Hypothalamus (tissue), 51 donors: ENCODE measurements around the gene LRP2BP.
"Not testable (repeated sequence)": the region's sequence is repeated elsewhere in the genome, so short reads cannot be mapped to it uniquely, and the experiment has no call there.

Experiments
- DNase-seq, 51 donors: peaks; one replicate each; lab custom pipeline; 2025; lab: John Stamatoyannopoulos, UW

LRP2BP gene

DNA sequence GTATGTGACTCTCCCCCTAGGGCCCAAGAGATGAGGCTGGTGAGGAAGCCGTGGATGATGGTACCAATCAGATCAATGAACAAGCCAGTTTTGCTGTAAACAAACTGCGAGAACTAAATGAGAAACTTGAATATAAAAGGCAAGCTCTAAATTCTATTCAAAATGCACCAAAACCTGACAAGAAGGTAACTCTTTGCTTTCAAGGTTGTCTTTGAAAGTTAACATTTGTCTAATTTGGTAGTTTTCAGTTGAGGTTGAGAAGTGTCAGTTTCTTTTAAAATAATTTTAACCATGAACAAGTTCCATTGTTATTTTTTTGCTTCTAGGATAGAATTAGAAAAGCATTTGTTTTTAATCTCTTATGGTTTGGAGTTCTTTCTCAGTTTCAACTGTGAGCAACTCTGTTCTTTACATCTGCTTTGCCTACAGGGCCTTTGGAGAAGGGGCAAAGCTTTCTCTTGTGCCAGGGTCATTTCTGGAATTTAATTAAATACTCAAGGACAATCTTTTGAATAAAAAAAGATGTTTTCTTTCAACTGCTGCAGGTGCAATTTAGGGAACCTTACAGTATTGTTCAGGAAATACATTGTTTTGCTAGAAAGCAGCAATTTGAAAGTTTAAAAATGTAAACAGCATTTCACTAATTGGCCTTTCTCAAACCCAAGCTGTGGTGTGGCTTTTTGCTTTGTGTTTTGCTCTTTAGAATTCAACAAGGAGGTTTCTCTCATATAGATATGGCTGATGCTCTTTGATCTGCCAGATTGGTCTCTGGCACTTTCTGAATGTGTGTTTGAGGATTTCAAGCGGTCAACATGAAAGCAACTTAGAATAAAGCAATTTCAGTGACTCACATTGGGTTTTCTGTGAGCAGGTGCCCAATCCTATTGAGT lies 62.9 kb downstream of the LRP2BP start:
- no peak for DNase-seq

DNA sequence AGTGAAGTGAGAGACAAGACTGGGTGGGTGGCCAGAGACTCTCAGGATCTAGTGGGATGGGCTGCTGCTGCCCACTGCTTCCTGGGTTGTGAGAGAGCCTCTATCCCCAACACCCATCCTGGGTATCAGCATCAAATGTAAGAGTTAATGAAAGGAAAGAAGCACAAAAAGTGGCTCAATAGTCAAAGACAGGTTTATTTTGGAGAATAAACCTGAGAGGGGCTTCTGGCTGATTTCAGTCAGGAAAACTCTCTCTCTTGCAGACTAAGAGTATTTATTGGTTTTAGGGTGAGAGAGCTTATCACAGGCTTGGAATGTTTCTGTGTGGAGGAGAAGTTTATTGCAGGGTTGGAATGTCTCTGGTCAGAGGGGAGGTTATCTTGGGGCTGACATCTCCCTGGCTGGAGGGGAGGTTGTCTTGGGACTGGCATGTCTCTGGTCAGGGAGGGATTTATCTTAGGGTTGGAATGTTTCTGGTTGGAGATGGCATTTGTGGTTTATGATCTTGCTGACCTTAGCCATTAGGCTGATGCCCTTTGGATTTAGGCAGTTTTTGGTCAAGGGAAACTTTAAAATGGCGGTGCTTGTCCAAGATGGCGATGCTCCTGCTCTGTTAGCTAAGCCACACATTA lies 65.7 kb downstream of the LRP2BP start:
- DNase-seq, result not testable (repeated sequence)

DNA sequence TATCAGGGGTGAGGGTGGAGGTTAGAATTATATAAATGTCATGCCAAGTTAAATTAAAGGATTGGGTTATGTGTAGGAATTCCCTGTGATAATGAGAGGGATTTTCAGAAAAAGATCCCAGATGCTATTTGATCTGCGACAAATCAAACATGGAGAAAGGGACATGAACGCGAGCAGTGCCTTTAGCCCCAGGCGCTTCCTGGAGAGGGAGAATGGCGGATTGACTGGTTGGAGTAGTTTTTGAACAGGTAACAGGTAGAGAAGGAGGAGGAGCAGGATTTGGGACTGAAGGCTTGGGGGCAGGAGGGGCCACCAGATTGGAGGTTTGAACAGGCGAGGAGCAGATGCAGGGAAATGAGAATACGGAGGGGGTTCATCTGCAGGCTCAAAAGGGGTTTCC lies 67.1 kb downstream of the LRP2BP start:
- DNase-seq, result no peak

DNA sequence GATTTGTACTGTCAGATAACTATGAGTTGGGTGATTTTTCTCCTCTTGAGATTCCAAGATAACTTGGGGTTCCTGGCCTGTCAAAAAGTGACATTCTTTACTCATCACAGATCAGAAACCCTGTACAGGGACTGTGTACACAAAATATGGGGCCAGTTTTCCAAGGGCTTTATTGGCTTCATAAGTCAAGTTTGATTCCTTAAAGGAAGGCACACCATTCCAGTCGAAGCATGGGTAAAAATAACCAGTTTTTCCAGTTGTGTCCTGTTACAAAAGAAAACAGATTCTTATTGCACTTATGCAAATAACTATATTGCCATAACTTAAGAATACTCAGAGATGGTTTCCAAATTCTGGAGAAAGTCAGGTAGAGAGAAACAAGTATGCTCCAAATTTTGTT lies 70.0 kb downstream of the LRP2BP start:
- DNase-seq, result not testable (repeated sequence)

DNA sequence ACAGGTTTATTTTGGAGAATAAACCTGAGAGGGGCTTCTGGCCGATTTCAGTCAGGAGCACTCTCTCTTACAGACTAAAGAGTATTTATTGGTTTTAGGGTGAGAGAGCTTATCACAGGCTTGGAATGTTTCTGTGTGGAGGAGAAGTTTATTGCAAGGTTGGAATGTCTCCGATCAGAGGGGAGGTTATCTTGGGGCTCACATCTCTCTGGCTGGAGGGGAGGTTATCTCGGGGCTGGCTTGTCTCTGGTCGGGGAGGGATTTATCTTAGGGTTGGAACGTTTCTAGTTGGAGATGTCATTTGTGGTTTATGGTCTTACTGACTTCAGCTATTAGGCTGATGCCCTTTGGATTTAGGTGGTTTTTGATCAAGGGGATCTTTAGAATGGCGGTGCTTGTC lies 71.4 kb downstream of the LRP2BP start:
- not testable (repeated sequence) for DNase-seq

DNA sequence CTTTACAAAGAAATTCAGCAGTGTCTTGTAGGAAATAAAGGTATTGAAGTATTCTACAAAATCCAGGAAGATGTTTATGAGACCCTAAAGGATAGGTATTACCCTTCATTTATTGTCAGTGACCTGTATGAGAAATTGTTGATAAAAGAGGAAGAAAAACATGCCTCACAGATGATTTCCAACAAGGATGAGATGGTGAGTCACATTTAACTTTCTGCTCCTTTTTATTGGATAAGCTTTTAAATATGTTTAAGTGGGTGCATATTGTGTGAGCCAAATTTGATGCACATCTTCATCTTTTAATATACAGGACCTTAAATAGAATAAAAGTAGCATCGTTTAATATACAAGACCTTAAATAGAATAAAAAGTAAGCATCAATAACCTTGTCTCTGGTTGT lies 72.1 kb downstream of the LRP2BP start:
- no peak for DNase-seq

DNA sequence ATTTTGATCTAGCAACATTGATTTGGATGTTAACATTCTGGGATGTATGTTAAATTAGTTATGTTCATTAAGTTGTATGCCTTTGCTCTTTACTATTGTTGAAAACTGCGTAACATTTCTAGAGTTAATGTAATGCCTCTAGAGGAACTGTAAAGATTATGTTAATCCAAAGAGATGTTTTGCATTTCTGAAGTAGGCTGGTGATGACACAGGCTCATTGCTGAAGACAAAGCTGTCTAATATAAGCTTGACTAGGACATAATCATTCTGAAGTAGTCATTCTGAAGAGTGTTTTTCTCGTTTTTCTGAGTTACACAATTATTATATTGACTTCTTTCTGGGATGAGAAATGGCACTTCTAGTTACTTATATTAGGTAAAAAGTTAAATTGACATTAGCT lies 72.9 kb downstream of the LRP2BP start:
- DNase-seq, result no peak

DNA sequence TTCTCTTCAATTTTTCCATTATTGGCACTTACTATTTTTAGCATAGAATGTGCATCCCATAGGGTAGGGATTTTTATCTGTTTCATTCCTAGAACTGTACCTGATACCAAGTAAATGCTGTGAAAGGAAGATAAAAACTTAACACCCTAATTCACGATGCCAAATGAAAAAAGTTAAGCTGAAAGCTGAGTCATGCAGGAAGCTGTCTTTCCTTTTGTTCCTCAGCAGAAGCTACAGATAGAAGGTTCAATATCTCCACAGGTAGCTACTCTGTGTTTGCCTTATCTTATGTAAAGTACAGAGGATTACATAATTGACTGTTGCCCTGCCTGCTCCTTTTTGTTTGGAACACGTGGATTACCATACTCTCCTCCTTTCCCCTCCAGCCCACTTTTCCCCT lies 77.0 kb downstream of the LRP2BP start:
- no peak for DNase-seq

DNA sequence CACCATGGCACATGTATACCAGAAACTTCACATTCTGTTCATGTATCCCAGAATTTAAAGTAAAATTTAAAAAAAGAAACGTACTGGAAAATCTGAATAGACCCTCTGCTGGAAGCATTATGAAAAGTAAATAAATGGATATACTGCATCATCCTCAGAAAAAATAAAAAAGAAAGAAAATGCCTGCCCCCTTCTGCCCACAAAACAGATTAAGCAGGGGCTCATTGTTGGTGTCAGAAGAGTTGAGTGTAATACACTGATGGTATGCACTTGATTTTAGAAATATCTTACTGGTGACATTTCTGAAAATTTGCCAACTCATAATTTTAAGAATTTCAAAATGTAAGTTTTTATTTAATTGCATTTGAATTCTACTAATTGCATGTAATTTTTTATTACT lies 77.8 kb downstream of the LRP2BP start:
- no peak for DNase-seq

DNA sequence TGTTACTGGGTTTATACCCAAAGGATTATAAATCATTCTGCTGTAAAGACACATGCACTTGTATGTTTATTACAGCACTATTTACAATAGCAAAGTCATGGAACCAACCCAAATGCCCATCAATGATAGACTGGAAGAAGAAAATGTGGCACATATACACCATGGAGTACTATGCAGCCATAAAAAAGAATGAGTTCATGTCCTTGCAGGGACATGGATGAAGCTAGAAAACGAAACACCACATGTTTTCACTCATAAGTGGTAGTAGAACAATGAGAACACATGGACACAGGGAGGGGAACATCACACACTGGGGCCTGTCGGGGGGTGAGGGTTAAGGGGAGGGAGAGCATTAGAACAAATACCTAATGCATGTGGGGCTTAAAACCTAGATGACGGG lies 78.3 kb downstream of the LRP2BP start:
- not testable (repeated sequence) for DNase-seq
